Activated CD8-positive, alpha-beta T cell treated with anti-CD3 and anti-CD28 coated beads for 36 hours (primary cell): ENCODE data around the gene PLXNC1. TPM values are rescaled to one million over a fixed set of nuclear protein-coding genes. Genes with fewer than 3 reads are reported as not detected.

Source experiments
- ATAC-seq: fragments of 200-7000 bp; cut with Tn5 transposase; one replicate; pipeline ENCODE4 v1.10.0; 2021; ENCODE audit warnings: mild to moderate bottlenecking, moderate library complexity
- CTCF ChIA-PET: fragments of 350-600 bp; sonication (Branson Sonifier 250); formaldehyde crosslinking; loops from one replicate; lab custom pipeline; 2021; ENCODE audit warnings: antibody characterized with exemption; lab: Charles Lee
- POLR2A ChIA-PET: fragments of 350-600 bp; sonication (Branson Sonifier 250); formaldehyde crosslinking; loops from one replicate; lab custom pipeline; 2021; ENCODE audit warnings: antibody characterized with exemption; lab: Charles Lee
- DNase-seq: peaks from one replicate; pipeline ENCODE4 v3.0.0-alpha.2; 2020
- H3K27ac Mint-ChIP-seq: one replicate; pipeline ENCODE4 v1.8.0; 2021; ENCODE audit warnings: mild to moderate bottlenecking, mixed read lengths
- H3K27me3 Mint-ChIP-seq: one replicate; pipeline ENCODE4 v1.8.0; 2021; ENCODE audit warnings: mixed read lengths
- H3K36me3 Mint-ChIP-seq: one replicate; pipeline ENCODE4 v1.8.0; 2021; ENCODE audit warnings: low read depth, mixed read lengths
- H3K4me1 Mint-ChIP-seq: one replicate; pipeline ENCODE4 v1.8.0; 2021; ENCODE audit warnings: low read depth, mixed read lengths
- H3K4me3 Mint-ChIP-seq: one replicate; pipeline ENCODE4 v1.8.0; 2021; ENCODE audit warnings: mild to moderate bottlenecking, moderate library complexity, mixed read lengths
- H3K9me3 Mint-ChIP-seq: one replicate; pipeline ENCODE4 v1.8.0; 2021; ENCODE audit warnings: mixed read lengths
- intact Hi-C: fragments of 100-400 bp; cut with micrococcal nuclease; formaldehyde crosslinking; loops from one replicate; pipeline ENCODE4 v1.10.0; 2022
- total RNA-seq, 2 experiments: library from RNA; stranded (reverse); gene quantifications; one replicate each; pipeline ENCODE4 v1.2.3, GENCODE V29; 2021
- TF ChIP-seq, protein P1 (sequence below): fragments of 200-600 bp; IDR thresholded peaks from one replicate; pipeline ENCODE4 v1.8.0; 2022; ENCODE audit warnings: antibody characterized with exemption, mild to moderate bottlenecking

PLXNC1 gene
- total RNA-seq, 2 experiments from 2014 or later, result 8.8 to 9.5 TPM

DNA sequence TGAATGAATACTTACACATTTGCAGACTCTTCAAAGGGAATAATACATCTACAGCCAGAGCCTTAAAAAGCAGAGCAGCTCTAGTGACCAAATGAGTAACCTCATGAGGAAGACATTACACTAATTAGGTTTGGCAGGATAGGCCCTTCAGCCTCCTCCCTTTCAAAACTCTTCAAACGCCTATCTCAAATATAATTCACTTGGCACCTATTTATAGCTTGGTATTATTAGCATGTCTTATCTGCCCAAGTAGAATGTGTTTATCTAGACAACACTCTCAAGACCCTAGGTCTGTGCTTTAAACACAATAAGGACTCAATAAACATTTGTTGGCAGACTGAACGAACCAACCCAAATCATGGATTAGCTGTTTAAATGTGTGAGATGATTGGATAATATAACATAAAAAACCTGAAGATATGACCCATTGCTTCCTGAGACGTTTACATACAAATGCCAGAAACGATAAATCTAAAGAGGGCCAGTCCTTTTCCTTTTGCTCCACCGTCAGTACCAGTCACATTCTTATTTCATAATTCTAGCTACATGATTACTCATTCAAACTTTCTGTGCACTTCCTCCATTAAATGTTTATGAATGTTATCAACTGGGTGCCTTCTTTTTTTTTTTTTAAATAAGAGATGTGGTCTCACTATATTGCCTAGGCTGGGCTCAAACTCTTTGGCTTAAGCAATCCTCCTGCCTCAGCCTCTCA is 188.0 kb downstream of the PLXNC1 start:
- intact Hi-C loops, result no loop called here
- TF ChIP-seq, protein P1, sequence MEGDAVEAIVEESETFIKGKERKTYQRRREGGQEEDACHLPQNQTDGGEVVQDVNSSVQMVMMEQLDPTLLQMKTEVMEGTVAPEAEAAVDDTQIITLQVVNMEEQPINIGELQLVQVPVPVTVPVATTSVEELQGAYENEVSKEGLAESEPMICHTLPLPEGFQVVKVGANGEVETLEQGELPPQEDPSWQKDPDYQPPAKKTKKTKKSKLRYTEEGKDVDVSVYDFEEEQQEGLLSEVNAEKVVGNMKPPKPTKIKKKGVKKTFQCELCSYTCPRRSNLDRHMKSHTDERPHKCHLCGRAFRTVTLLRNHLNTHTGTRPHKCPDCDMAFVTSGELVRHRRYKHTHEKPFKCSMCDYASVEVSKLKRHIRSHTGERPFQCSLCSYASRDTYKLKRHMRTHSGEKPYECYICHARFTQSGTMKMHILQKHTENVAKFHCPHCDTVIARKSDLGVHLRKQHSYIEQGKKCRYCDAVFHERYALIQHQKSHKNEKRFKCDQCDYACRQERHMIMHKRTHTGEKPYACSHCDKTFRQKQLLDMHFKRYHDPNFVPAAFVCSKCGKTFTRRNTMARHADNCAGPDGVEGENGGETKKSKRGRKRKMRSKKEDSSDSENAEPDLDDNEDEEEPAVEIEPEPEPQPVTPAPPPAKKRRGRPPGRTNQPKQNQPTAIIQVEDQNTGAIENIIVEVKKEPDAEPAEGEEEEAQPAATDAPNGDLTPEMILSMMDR, result no peak
- ChIA-PET CTCF (no interaction called here), POLR2A (interaction anchor here (0.8 kb wide), 1 partner anchor 440 kb away, joined by 3 read pairs; no protein-coding TSS in a partner anchor)
- Mint-ChIP-seq H3K4me3 (no peak overlapping the region), H3K27me3 (no peaks in the 10 kb centered on the region), H3K36me3 (peaks cover 27% of the 10 kb centered on the region), H3K27ac (no peak overlapping the region), H3K4me1 (no peaks in the 10 kb centered on the region), H3K9me3 (no peaks in the 10 kb centered on the region)
- DNase-seq (no peak), ATAC-seq (no peak)

DNA sequence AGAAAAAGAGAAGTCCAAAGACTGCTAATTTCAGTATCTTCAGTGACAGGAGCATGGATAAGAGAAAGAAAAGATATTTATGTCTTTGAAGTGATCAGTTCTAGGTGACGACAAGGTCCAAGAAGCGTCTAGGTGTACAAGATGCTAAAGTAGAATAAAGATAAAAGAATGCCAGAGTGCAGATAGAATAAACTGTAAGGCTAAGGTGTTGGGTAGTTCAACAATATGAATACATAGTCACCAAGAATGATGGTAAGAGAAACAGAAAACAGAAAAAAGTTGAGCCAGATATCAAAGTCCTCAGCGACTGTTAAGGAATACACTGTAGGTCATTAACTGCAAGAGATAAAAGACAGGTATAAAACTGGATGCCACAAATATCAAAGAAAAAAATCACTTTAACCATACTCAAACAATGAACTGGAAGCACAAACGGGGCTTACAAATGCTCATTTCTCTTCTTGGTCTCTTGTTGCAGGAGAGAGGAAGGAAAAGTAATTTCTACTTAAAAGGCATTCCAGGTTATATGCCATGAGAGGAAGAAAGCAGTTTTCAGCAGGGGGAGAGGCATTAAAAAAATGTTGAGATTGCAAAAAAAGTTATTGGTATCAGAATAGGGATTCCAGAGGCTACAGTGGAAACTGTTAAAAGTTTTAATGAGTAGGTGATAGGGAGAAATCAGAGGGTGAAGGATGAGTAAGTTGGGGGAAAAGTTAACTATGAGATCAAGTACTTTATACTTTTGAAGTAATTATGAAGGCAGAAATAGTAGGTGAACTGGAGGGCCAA is 189.8 kb downstream of the PLXNC1 start:
- intact Hi-C loops, result no loop called here
- Mint-ChIP-seq H3K36me3 (peaks cover 26% of the 10 kb centered on the region), H3K27ac (no peak overlapping the region), H3K27me3 (no peaks in the 10 kb centered on the region), H3K4me3 (no peak overlapping the region), H3K9me3 (no peaks in the 10 kb centered on the region), H3K4me1 (no peaks in the 10 kb centered on the region)
- DNase-seq (no peak), ATAC-seq (no peak)
- CTCF ChIA-PET, result no interaction called here
- POLR2A ChIA-PET, result no interaction called here
- TF ChIP-seq, protein P1, result no peak

DNA sequence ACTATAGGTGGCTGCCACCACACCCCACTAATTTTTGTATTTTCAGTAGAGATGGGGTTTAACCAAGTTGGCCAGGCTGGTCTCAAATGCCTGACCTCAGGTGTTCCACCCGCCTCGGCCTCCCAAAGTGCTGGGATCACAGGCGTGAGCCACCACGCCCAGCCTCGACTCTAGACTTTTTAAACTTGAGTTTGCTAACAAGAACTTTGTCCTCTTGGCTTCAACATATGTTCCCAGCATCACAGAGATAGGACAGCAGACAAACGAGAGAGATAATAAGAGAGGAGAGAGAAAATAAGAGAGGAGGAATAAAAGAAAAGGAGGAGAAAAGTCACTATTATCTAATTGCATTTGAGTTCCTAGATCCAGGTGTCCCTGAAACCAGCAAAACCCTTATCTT is 192.2 kb downstream of the PLXNC1 start:
- intact Hi-C loops, result no loop called here
- peaks cover 31% of the 10 kb centered on the region for H3K36me3 Mint-ChIP-seq
- ATAC-seq, result no peak
- no peak for DNase-seq
- TF ChIP-seq, protein P1, result no peak
- peaks cover 1% of the 10 kb centered on the region for H3K9me3 Mint-ChIP-seq
- no peak overlapping the region for H3K4me3 Mint-ChIP-seq
- H3K27ac Mint-ChIP-seq, result no peak overlapping the region
- ChIA-PET CTCF (no interaction called here), POLR2A (no interaction called here)
- H3K27me3 Mint-ChIP-seq, result no peaks in the 10 kb centered on the region
- no peaks in the 10 kb centered on the region for H3K4me1 Mint-ChIP-seq

DNA sequence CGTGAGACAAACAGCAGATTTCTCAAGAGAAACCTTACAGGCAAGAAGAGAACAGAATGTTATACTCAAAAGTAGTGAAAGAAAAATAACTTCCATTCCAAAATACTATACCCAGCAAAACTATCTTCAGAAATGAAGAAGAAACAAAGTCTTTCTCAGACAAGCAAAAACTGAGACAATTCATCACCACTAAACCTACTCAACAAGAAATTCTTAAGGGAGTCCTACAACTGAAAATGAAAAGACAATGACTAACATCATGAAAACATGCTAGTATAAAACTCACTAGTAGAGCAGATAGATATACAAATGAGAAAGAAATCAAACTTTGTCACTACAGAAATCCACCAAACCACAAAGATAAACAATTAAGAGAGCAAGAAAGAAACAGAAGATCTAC is 204.8 kb downstream of the PLXNC1 start:
- H3K4me3 Mint-ChIP-seq, result no peak overlapping the region
- DNase-seq, result no peak
- H3K36me3 Mint-ChIP-seq, result peaks cover 88% of the 10 kb centered on the region
- CTCF ChIA-PET, result no interaction called here
- POLR2A ChIA-PET, result no interaction called here
- H3K9me3 Mint-ChIP-seq, result peaks cover 62% of the 10 kb centered on the region
- H3K27ac Mint-ChIP-seq, result no peak overlapping the region
- no peaks in the 10 kb centered on the region for H3K4me1 Mint-ChIP-seq
- intact Hi-C loops, result no loop called here
- no peak for ATAC-seq
- no peaks in the 10 kb centered on the region for H3K27me3 Mint-ChIP-seq
- TF ChIP-seq, protein P1, result no peak
